ENCODE measurements around the gene BOC.

Gene BOC

GRCh38 chr3:113254171-113254947 is 43.0 kb downstream of the BOC start:
- DNase-seq, result no peak

- DNase-seq, result no peak
These were observed 43.9 kb downstream of the BOC start for GRCh38 chr3:113255100-113255853.

DNA sequence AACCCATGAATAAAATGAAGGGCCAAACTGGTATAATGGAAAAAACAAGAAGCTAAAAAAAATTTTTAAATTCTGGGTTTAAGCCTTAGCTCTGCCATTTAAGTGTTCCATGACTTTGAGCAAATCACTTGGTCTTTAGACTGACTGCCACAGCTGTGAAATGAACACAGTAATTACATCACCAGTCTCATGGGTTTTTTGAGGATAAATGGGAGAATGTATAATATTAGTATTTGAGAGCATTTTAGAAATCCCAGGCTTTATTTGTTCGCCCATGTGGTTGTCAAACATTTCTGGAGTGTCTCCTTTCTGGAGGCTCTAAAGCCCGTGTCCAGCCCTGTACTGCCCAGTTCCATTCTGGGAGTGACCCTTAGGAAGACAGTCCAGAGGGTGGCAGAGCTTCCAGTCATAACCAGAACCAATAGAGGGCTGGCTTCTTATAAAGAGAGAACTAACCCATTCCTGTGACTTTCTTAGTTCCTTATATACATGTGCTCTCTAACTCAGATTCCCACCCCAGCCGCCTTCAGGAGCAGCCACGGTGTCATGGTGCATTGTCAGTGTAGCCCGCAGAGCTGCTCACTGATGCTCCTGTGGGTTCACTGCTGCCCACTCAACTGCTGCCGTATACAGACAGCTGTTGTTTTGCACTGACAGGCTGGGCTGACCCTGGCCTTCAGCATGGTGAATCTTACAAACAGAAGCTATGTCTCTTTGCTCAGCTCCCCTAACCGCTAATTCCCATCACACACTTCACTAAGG is 44.7 kb downstream of the BOC start:
- DNase-seq, result no peak

- no peak for DNase-seq
These were observed 47.0 kb downstream of the BOC start for GRCh38 chr3:113258361-113258760.

GRCh38 chr3:113259196-113259595 is 47.8 kb downstream of the BOC start:
- no peak for DNase-seq

DNA sequence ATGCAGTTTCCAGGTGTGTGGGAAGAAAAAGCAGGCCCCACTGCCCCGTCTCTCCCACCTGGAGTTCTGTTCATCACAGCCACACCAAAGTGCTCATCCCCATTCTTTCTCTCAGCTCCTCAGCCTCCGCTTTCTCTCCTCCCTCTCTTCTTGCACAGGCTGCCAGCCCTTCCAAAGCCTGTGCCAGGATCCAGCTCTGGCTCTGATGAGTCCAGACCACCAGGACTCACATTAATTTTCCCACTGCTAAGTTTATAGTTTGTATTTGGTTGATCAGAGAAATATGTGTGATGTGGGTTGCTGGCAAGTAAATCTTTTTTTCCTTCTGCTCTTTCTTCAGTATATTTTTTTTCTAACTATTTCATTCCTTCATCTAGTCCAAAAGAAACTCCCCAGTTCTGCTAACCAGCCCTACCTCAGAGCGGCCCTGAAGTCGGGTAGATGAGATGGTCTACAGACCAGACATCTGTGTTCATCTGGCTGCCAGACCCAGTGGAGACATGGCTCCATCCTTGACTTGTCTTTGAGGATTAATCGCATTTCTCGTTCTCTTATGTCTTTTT is 49.8 kb downstream of the BOC start:
- DNase-seq, result no peak

- no peak for DNase-seq
These were observed 50.4 kb downstream of the BOC start for GRCh38 chr3:113261626-113262303.

GRCh38 chr3:113262304-113262665 is 50.9 kb downstream of the BOC start:
- DNase-seq, result no peak

- no peak for DNase-seq
These were observed 51.7 kb downstream of the BOC start for GRCh38 chr3:113263020-113263419.

GRCh38 chr3:113263778-113264177 is 52.4 kb downstream of the BOC start:
- DNase-seq, result no peak

DNA sequence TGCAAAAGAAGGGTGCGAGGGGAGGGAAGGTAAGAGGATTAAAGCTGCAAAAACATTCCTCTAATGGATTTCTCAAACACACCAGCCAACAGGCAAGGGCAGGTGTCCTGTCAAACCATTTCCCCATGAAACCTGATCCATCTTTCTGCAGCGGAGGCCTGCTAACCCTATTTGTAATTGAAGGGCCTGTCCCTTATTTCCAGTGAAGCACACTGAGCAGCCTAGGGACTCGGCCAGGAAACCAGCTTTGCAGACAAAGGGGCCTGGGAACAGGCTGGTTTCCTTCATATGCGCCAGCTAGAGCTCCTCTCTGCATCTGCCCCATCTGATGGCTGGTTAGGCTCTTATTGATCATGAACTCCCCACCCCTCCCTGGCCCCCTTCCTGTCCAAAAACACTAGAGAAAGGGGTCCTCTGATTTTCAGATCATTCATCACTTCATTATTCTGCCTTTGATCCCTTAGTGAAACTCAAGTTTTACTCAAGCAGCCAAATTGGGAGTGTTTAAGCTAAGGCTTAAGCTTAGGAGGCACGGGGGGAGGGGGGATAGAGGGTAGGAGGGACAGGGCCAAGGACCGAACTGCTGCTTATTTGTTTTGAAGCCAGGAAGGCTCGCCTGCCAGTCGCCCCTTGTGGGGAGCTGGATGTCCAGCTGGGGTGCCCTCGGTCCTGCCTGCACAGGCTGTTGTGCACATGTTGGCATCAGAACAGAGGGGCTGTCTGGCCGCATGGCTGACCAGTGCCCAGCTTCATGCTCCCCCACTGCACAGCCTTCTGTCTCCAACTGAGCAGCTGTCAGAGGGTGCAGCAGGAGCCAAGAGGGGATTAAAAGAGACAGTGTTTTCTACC is 53.1 kb downstream of the BOC start:
- no peak for DNase-seq

- DNase-seq, result no peak
These were observed 53.9 kb downstream of the BOC start for GRCh38 chr3:113265231-113265630.

GRCh38 chr3:113266738-113267137 is 55.4 kb downstream of the BOC start:
- no peak for DNase-seq

DNA sequence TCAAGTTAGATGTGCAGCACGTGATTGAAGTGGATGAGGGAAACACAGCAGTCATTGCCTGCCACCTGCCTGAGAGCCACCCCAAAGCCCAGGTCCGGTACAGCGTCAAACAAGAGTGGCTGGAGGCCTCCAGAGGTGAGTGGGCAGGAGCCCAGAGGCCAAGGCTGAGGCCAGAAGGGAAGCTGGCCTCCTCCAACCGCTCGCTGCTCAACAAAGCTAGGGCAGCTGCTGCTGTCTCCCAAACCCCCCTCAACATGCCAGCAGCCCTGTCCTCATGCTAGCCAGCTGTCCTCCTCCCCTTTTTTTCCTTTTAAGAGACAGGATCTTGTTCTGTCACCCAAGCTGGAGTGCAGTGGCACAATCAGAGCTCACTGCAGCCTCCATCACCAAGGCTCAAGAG is 57.0 kb downstream of the BOC start:
- DNase-seq, result no peak

GRCh38 chr3:113268942-113269341 is 57.6 kb downstream of the BOC start:
- DNase-seq, result no peak

- no peak for DNase-seq
These were observed 58.3 kb downstream of the BOC start for GRCh38 chr3:113269661-113270060.

GRCh38 chr3:113270068-113270467 is 58.7 kb downstream of the BOC start:
- DNase-seq, result no peak

GRCh38 chr3:113270786-113271185 is 59.4 kb downstream of the BOC start:
- DNase-seq, result no peak

DNA sequence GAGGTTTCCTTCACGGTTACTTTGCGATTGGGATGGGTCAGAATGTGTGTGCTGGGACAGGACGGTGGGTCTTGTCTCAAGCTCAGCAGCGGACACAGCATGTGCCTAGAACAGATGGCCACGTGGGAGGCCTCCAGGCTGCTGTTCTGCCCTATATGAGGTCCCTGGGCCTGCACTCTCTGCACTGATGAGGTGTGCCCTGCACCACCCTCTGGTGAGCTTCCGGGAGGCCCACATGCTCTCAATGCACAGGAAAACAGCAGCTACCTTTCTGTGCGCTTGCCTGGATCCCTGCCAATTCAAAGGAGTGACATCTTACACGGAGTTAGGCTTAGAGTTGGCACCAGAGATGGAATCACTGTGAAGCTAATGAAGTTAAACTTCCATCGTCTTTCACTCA is 59.8 kb downstream of the BOC start:
- no peak for DNase-seq

DNA sequence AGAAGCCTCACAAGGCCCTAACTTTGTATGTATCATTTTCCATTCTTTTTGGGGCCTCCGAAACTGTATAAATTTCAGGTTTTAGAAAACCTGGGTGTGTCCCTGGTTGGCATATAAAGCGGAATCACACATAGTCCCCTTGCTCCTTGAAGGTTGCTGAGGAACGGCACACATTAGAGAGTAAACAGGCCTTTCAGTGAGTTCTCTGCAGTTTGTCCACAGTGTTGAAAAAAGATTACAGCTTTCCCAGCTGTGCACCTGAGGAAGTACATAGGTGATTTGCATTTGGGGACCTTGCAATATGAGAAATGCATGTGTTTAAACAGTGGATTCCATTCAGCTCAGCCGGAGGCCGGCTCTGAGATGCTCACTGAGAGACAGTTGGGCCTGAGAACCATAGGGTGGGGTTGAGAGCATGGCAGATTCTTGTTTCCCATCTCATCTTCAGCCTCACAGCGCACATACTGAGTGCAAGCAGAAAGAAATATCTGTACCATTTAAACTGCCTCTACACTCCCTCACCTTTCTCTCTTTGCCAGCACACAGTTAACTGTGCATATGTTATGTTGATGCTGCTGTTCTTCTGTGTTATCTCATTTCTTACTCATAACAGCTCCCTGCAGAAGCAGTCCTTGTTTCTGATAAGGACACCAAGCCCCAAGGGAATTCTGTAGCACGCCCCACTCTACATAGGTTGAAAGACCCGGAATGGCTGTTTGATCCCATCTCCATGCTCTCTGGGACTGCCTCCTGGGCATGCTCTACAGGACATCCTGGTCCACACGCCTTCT is 60.4 kb downstream of the BOC start:
- DNase-seq, result no peak

- DNase-seq, result no peak
These were observed 61.0 kb downstream of the BOC start for GRCh38 chr3:113272385-113272779.

Data from stimulated activated naive CD4-positive, alpha-beta T cell treated with Interleukin-2 at 50 U/mL for 16 hours (primary cell).